Kidney epithelial cell (primary cell): ENCODE measurements around the gene PCCA. TPM values are rescaled to one million over a fixed set of nuclear protein-coding genes. Genes with fewer than 3 reads are reported as not detected.
A peak's percentile ranks its signal among the peaks of the same experiment; 100 is the strongest.

Source experiments
- DNase-seq: peaks from one replicate; pipeline ENCODE4 v3.0.0-alpha.2; 2010; ENCODE audit warnings: low read depth
- H3K27me3 ChIP-seq: 2 replicates; pipeline ENCODE4 v1.6.0; 2011; ENCODE audit warnings: low read length; ENCODE audit not compliant: control insufficient read depth, insufficient read depth
- H3K36me3 ChIP-seq: 2 replicates; pipeline ENCODE4 v1.5.1; 2011; ENCODE audit warnings: low read length; ENCODE audit not compliant: control insufficient read depth, insufficient read depth
- H3K4me3 ChIP-seq: 2 replicates; pipeline ENCODE4 v1.5.1; 2011; ENCODE audit warnings: low read depth, mild to moderate bottlenecking, control low read depth, low read length
- total RNA-seq: library from RNA; depleted of rRNA; stranded (reverse); fragments of >200 nt; gene quantifications from 2 replicates; pipeline ENCODE4 v1.2.3, GENCODE V29; 2015
- TF ChIP-seq, protein P1 (sequence below): IDR thresholded peaks from 2 replicates; pipeline ENCODE4 v1.5.1; 2011; ENCODE audit warnings: mild to moderate bottlenecking, moderate library complexity, low read length, control low read depth, inconsistent platforms; ENCODE audit not compliant: insufficient read depth, poor library complexity, severe bottlenecking

Gene PCCA
- total RNA-seq, 1 donor from 2014 or later = 15.7 TPM

DNA sequence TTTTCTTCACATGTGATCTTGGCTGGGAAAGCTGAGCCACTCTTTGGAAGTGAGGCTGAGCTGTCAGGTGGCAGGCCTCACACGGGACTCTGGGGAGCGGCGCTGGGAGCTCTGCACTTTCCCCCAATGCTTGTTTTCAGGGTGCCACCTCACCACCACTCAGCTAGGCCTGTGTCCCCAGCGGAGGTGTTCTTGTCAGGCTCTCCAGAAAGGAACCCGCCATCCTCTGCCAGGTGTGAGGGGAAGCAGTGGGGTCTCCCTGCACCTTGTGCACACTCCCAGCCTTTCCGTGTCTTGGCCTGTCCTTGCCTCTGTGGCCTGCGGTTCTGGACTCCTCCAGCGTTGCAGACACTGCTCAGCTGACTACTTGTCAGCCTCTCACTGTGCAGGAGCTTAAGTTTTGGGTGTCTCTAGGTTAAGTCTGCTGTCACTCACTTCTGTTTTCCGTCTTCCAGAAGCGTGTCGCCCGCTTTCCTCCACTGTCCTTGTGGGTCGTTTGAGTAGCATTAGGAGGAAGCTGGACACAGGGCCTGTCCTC lies 447.8 kb downstream of the PCCA start:
- TF ChIP-seq, protein P1, sequence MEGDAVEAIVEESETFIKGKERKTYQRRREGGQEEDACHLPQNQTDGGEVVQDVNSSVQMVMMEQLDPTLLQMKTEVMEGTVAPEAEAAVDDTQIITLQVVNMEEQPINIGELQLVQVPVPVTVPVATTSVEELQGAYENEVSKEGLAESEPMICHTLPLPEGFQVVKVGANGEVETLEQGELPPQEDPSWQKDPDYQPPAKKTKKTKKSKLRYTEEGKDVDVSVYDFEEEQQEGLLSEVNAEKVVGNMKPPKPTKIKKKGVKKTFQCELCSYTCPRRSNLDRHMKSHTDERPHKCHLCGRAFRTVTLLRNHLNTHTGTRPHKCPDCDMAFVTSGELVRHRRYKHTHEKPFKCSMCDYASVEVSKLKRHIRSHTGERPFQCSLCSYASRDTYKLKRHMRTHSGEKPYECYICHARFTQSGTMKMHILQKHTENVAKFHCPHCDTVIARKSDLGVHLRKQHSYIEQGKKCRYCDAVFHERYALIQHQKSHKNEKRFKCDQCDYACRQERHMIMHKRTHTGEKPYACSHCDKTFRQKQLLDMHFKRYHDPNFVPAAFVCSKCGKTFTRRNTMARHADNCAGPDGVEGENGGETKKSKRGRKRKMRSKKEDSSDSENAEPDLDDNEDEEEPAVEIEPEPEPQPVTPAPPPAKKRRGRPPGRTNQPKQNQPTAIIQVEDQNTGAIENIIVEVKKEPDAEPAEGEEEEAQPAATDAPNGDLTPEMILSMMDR = no peak
- Histone ChIP-seq H3K36me3 (no peaks in the 10 kb centered on the region), H3K4me3 (no peak overlapping the region), H3K27me3 (no peaks in the 10 kb centered on the region)
- DNase-seq = no peak

DNA sequence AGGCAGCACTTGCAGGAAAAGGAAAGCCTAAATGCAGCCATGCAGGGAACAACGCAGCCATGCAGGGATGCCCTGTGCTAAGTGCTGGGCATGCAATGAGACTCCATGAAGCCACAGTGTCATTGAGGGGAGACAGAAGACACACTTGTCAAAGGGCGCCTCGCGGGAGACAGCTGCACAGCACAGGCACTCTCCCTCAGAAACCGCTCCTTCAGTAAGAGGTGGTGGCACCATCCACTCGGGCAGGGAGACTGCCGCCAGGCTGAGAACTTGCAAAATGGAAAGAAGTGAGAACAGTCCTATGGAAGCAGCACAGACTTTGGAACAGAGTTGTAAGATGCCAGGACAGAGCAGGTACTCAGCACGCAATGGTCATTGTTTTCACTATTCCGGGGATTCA lies 448.6 kb downstream of the PCCA start:
- no peaks in the 10 kb centered on the region for H3K36me3 ChIP-seq
- H3K27me3 ChIP-seq = no peaks in the 10 kb centered on the region
- H3K4me3 ChIP-seq = no peak overlapping the region
- no peak for DNase-seq
- TF ChIP-seq, protein P1 = no peak

DNA sequence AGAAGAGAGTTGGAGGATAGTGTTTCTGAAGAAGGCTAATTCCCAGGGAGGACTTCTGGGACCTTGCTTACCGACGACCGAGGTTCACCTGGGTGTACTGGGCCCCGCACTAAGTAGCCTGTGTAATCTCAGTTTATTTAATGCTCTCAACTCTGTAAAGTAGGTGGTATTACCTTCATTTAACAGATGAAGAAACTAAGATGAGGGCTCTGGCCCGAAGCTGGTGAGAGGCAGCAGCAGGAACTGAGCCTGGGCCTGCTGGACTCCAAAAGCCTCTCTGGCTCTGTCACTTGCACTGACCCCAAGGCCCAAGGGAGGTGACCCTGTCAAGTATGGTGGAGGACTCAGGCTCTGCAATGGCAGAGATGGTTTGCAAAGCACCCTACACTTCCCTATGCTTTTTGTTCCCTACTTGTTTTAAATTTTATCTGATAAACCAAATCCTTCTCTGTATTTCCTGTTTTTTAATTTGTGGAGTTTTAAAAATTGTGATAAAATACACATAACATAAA lies 449.1 kb downstream of the PCCA start:
- Histone ChIP-seq H3K27me3 (no peaks in the 10 kb centered on the region), H3K36me3 (no peaks in the 10 kb centered on the region), H3K4me3 (no peak overlapping the region)
- TF ChIP-seq, protein P1 = no peak
- no peak for DNase-seq

DNA sequence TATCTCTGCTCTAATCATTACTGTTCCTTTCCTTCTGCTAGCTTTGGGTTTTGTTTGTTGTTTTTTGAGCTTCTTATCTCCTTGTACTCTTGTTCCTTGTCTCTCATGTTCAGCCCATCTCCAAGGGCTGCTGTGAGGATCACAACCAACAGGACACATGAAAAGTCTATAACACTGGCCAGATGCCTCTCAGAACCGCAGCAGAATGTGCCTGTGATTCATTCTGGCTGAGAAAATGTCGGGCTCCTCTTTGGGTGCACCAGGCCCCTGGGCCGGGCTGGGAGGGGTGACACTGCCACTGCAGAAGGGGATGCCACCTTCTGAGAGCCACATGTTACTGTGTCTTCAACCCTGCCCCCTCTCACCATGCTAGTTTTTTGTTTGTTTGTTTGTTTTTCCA lies 451.7 kb downstream of the PCCA start:
- TF ChIP-seq, protein P1 = no peak
- Histone ChIP-seq H3K4me3 (no peak overlapping the region), H3K27me3 (no peaks in the 10 kb centered on the region), H3K36me3 (no peaks in the 10 kb centered on the region)
- DNase-seq = no peak

DNA sequence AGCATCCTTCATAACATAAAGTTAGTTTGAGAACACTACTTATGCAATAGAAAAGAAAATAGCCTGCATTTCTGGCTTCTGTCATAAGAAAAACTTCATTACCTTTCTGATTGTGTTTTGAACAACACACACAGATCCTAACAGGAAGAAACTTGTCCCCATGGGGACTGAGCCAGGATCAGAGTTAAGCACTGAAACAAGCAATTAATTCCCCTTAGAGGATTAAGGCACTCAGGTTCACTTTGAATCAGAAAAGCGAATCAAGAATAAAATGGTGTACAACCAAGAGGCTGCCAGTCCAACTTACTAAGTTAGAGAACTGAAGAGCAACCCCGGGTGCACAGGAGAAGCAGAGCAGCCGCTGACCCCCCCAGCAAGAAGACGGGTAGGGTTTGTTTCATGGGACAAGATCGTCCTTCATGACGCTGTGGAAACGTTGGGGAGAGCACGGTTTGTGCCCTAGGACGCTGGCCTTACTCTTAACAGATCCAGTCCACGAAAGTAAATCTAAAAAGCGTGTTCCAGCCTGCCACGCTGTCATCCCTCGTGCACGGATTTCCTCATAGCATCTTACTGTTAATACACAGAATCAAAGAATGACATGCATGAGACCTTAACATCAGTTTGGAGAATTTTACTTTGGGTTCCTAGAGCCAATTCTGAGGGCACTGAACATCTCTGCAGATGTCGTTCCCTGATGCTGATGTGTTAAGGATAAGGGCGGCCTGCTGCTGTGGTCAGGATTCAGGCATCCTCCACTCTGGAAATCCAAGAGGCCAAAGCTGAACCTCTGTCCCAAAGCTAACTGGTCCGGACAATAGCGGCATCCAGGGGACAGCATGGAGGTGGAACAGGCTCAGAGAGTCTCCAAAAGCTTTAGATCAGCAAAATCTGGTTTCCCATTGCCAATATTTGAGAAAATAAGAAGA lies 453.3 kb downstream of the PCCA start:
- Histone ChIP-seq H3K27me3 (no peaks in the 10 kb centered on the region), H3K36me3 (no peaks in the 10 kb centered on the region), H3K4me3 (no peak overlapping the region)
- TF ChIP-seq, protein P1 = no peak
- DNase-seq = no peak

DNA sequence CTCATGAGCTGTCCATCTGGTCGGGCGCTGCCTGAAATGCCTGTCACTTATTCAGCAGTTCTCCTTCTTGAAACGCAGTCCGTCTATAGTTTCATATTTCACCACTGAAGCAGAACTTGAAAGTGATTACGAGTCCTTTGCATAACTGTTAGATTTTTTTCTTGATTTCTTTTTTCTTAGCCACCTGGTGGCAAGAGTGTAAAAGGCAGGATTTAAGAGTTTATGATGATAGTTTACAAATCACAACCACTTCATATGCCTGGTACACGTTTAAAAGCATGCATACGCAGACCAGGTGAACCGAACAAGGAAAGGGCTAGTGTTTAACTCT lies 453.9 kb downstream of the PCCA start:
- DNase-seq = no peak
- H3K4me3 ChIP-seq = no peak overlapping the region
- TF ChIP-seq, protein P1 = peak; percentile 38
- no peaks in the 10 kb centered on the region for H3K27me3 ChIP-seq
- no peaks in the 10 kb centered on the region for H3K36me3 ChIP-seq
